HepG2 (cell line): ENCODE data around the gene TERB2. TPM values are rescaled to one million over a fixed set of nuclear protein-coding genes. Genes with fewer than 3 reads are reported as not detected.
A peak's percentile ranks its signal among the peaks of the same experiment; 100 is the strongest.

ENCODE experiments used
- CEBPB ChIP-seq: IDR thresholded peaks from 2 replicates; pipeline ENCODE4 v1.6.1; 2011; ENCODE audit warnings: low read depth, low read length, improper control_type of control experiment, borderline replicate concordance
- DPF2 ChIP-seq: sonication (generic); formaldehyde crosslinking; IDR thresholded peaks from 2 replicates; pipeline ENCODE4 v1.4.0; 2020; ENCODE audit warnings: mild to moderate bottlenecking, low read depth, missing genetic modification reagents, borderline replicate concordance
- ETV5 ChIP-seq: IDR thresholded peaks from 2 replicates; pipeline ENCODE4 v1.6.1; 2018; ENCODE audit warnings: missing biosample characterization, missing genetic modification reagents, inconsistent platforms, borderline replicate concordance
- HOXA5 ChIP-seq: sonication (generic); formaldehyde crosslinking; IDR thresholded peaks from 2 replicates; pipeline ENCODE4 v1.4.0; 2020; ENCODE audit warnings: missing genetic modification reagents
- MEIS1 ChIP-seq: sonication (generic); formaldehyde crosslinking; IDR thresholded peaks from 2 replicates; pipeline ENCODE4 v1.9.0; 2021; ENCODE audit warnings: mild to moderate bottlenecking, missing genetic modification reagents, moderate library complexity, borderline replicate concordance
- MIXL1 ChIP-seq: IDR thresholded peaks from 2 replicates; pipeline ENCODE4 v1.6.1; 2016
- NFKBIZ ChIP-seq: IDR thresholded peaks from 2 replicates; pipeline ENCODE4 v1.6.1; 2018; ENCODE audit warnings: missing genetic modification reagents, missing compliant biosample characterization
- SOX13 ChIP-seq, 3 experiments: fragments of 450-650 bp in 1 of 3; sonication (generic) in 1 of 3; formaldehyde crosslinking in 1 of 3; IDR thresholded peaks in 2 of 3; conservative IDR thresholded peaks in 1 of 3; 2 replicates each; pipeline versions ENCODE4 v1.5.0 to v1.6.1; 2016 to 2020; ENCODE audit warnings: antibody characterized with exemption in 1 of 3, mild to moderate bottlenecking in 1 of 3, missing compliant biosample characterization in 1 of 3, missing genetic modification reagents in 1 of 3, moderate library complexity in 1 of 3
- TARDBP ChIP-seq: sonication (generic); formaldehyde crosslinking; IDR thresholded peaks from 2 replicates; pipeline ENCODE4 v1.8.0; 2022; ENCODE audit warnings: mild to moderate bottlenecking, missing genetic modification reagents
- ZFY ChIP-seq: sonication (generic); formaldehyde crosslinking; IDR thresholded peaks from 2 replicates; pipeline ENCODE4 v1.4.0; 2020; ENCODE audit warnings: missing genetic modification reagents
- ZMYM2 ChIP-seq: sonication (generic); formaldehyde crosslinking; IDR thresholded peaks from 2 replicates; pipeline ENCODE4 v1.8.0; 2022; ENCODE audit warnings: mild to moderate bottlenecking, missing genetic modification reagents
- ZNF556 ChIP-seq: sonication (generic); formaldehyde crosslinking; IDR thresholded peaks from 2 replicates; pipeline ENCODE4 v1.4.0; 2020; ENCODE audit warnings: mild to moderate bottlenecking, missing genetic modification reagents, borderline replicate concordance
- ZNF614 ChIP-seq: IDR thresholded peaks from 2 replicates; pipeline ENCODE4 v1.6.1; 2018; ENCODE audit warnings: missing biosample characterization, missing genetic modification reagents, inconsistent platforms, borderline replicate concordance
- polyA plus RNA-seq, 8 experiments: library from polyadenylated mRNA; depleted of rRNA in 3 of 8; stranded (reverse) in 7 of 8; unstranded in 1 of 8; fragments of >200 nt; fragmentation: Illumina TruSeq in 4 of 8; extraction: Trizol in 4 of 8; gene quantifications; 2 replicates each; pipeline versions ENCODE4 v1.2.1 to v1.2.3, GENCODE V29; 2011 to 2016; ENCODE audit warnings: low read depth in 4 of 8, missing spikeins in 1 of 8, mixed read lengths in 1 of 8; ENCODE audit not compliant: insufficient read depth in 1 of 8
- total RNA-seq, 5 experiments: library from RNA; depleted of rRNA; stranded (reverse); fragments of >200 nt; fragmentation: Illumina TruSeq; extraction: Trizol; gene quantifications; 2 replicates each; pipeline ENCODE4 v1.2.3, GENCODE V29; 2016; ENCODE audit warnings: low read depth in 1 of 5
- TF ChIP-seq, protein P1 (sequence below): IDR thresholded peaks from 2 replicates; pipeline ENCODE4 v1.6.1; 2016; ENCODE audit warnings: low read depth, missing genetic modification reagents, missing compliant biosample characterization
- TF ChIP-seq, protein P2 (sequence below): sonication (generic); formaldehyde crosslinking; IDR thresholded peaks from 2 replicates; pipeline ENCODE4 v1.5.0; 2020; ENCODE audit warnings: mild to moderate bottlenecking, missing genetic modification reagents
- TF ChIP-seq, protein P3 (sequence below): sonication (generic); formaldehyde crosslinking; IDR thresholded peaks from 2 replicates; pipeline ENCODE4 v1.8.0; 2022; ENCODE audit warnings: mild to moderate bottlenecking, missing genetic modification reagents
- TF ChIP-seq, protein P4 (sequence below): IDR thresholded peaks from 2 replicates; pipeline ENCODE4 v1.6.1; 2016

TERB2 gene
- total and polyA plus RNA-seq, 2 of the 13 experiments (the other 11 are each of a cell fraction or from before 2014, with no cell fraction given) = not detected

DNA sequence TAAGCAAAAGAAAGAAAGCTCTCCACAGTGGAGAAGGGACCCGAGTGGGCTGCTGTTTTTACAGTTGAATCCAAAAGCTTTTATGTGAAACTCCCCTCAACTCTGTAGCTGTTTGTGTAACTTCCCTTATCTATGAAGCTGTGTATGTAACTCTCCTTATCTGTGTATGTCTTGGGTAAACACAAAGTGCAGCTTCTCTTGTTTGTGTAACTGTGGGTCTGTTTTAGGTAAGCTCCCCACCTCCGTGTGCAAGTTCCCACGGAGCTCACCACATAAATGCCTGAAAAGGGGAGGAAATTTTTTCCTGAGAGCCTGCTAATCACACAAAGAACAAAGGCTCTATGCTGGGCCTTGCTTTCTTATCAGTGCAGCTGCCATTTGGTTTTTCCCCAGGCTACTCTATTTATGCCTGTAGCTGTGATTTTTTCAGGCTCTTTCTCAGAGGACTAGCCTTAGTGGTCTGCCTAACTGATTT lies 43.5 kb upstream of the TERB2 start (continued):
- TF ChIP-seq, protein P1, sequence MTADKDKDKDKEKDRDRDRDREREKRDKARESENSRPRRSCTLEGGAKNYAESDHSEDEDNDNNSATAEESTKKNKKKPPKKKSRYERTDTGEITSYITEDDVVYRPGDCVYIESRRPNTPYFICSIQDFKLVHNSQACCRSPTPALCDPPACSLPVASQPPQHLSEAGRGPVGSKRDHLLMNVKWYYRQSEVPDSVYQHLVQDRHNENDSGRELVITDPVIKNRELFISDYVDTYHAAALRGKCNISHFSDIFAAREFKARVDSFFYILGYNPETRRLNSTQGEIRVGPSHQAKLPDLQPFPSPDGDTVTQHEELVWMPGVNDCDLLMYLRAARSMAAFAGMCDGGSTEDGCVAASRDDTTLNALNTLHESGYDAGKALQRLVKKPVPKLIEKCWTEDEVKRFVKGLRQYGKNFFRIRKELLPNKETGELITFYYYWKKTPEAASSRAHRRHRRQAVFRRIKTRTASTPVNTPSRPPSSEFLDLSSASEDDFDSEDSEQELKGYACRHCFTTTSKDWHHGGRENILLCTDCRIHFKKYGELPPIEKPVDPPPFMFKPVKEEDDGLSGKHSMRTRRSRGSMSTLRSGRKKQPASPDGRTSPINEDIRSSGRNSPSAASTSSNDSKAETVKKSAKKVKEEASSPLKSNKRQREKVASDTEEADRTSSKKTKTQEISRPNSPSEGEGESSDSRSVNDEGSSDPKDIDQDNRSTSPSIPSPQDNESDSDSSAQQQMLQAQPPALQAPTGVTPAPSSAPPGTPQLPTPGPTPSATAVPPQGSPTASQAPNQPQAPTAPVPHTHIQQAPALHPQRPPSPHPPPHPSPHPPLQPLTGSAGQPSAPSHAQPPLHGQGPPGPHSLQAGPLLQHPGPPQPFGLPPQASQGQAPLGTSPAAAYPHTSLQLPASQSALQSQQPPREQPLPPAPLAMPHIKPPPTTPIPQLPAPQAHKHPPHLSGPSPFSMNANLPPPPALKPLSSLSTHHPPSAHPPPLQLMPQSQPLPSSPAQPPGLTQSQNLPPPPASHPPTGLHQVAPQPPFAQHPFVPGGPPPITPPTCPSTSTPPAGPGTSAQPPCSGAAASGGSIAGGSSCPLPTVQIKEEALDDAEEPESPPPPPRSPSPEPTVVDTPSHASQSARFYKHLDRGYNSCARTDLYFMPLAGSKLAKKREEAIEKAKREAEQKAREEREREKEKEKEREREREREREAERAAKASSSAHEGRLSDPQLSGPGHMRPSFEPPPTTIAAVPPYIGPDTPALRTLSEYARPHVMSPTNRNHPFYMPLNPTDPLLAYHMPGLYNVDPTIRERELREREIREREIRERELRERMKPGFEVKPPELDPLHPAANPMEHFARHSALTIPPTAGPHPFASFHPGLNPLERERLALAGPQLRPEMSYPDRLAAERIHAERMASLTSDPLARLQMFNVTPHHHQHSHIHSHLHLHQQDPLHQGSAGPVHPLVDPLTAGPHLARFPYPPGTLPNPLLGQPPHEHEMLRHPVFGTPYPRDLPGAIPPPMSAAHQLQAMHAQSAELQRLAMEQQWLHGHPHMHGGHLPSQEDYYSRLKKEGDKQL = peak; percentile 93
- TF ChIP-seq NFKBIZ = 0 out of 2 replicates have a peak, but pooled peaks have one; percentile 50
- TF ChIP-seq ZMYM2 (CRISPR knock-in tag) = peak; percentile 55; the same call in 1 of the 2 replicates
- TF ChIP-seq, protein P2, sequence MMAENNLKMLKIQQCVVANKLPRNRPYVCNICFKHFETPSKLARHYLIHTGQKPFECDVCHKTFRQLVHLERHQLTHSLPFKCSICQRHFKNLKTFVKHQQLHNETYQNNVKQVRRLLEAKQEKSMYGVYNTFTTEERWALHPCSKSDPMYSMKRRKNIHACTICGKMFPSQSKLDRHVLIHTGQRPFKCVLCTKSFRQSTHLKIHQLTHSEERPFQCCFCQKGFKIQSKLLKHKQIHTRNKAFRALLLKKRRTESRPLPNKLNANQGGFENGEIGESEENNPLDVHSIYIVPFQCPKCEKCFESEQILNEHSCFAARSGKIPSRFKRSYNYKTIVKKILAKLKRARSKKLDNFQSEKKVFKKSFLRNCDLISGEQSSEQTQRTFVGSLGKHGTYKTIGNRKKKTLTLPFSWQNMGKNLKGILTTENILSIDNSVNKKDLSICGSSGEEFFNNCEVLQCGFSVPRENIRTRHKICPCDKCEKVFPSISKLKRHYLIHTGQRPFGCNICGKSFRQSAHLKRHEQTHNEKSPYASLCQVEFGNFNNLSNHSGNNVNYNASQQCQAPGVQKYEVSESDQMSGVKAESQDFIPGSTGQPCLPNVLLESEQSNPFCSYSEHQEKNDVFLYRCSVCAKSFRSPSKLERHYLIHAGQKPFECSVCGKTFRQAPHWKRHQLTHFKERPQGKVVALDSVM (CRISPR knock-in tag) = peak; percentile 29; the same call in 1 of the 2 replicates
- TF ChIP-seq ZFY = 0 out of 2 replicates have a peak, but pooled peaks have one; percentile 43
- TF ChIP-seq HOXA5 = peak; percentile 70; the same call in 1 of the 2 replicates
- peak; percentile 63; the same call in 1 of the 2 replicates for TF ChIP-seq CEBPB
- peak; percentile 62; the same call in 1 of the 2 replicates for TF ChIP-seq DPF2 (CRISPR knock-in tag)
- TF ChIP-seq ZNF556 = peak; percentile 39; the same call in 1 of the 2 replicates
- TF ChIP-seq TARDBP (CRISPR knock-in tag) = peak; percentile 87
- TF ChIP-seq, protein P3, sequence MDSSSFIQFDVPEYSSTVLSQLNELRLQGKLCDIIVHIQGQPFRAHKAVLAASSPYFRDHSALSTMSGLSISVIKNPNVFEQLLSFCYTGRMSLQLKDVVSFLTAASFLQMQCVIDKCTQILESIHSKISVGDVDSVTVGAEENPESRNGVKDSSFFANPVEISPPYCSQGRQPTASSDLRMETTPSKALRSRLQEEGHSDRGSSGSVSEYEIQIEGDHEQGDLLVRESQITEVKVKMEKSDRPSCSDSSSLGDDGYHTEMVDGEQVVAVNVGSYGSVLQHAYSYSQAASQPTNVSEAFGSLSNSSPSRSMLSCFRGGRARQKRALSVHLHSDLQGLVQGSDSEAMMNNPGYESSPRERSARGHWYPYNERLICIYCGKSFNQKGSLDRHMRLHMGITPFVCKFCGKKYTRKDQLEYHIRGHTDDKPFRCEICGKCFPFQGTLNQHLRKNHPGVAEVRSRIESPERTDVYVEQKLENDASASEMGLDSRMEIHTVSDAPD = peak; percentile 64; the same call in 1 of the 2 replicates
- TF ChIP-seq, protein P4, sequence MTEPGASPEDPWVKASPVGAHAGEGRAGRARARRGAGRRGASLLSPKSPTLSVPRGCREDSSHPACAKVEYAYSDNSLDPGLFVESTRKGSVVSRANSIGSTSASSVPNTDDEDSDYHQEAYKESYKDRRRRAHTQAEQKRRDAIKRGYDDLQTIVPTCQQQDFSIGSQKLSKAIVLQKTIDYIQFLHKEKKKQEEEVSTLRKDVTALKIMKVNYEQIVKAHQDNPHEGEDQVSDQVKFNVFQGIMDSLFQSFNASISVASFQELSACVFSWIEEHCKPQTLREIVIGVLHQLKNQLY = peak; percentile 50; the same call in 1 of the 2 replicates
- TF ChIP-seq ZNF614 (CRISPR knock-in tag) = peak; percentile 47; the same call in 1 of the 2 replicates
- TF ChIP-seq MEIS1 (CRISPR knock-in tag) = 0 out of 2 replicates have a peak, but pooled peaks have one; percentile 39
- peak; percentile 73 for TF ChIP-seq SOX13 (IDR thresholded peaks at IDR 0.05)
- TF ChIP-seq SOX13 (CRISPR knock-in tag; conservative IDR thresholded peaks at IDR 0.05 in 1 of 2, IDR thresholded peaks at IDR 0.05 in 1 of 2) = peak in 1 of 2 experiments; percentile 94; a peak in 2 of 4 replicates
- TF ChIP-seq ETV5 (CRISPR knock-in tag) = peak; percentile 24; the same call in 1 of the 2 replicates
- peak; percentile 73; the same call in 1 of the 2 replicates for TF ChIP-seq MIXL1 (CRISPR knock-in tag)
